ENCODE data around the gene HECA. TPM values are rescaled to one million over a fixed set of nuclear protein-coding genes. Genes with fewer than 3 reads are reported as not detected.
"Not testable (repeated sequence)": the region's sequence is repeated elsewhere in the genome, so short reads cannot be mapped to it uniquely, and the experiment has no call there.

The HECA gene
- total RNA-seq, 3 donors from 2014 or later (not counting 1 experiment from before 2014, with no cell fraction given), result 76.5 to 80.5 (median 77.6) TPM

- Histone ChIP-seq H3K9me3 (ENCODE audit: control insufficient read depth, insufficient read depth, low read length) (peaks cover 4% of the 10 kb centered on the region), H3K4me3 (ENCODE audit: low read length) (no peak overlapping the region), H3K36me3 (ENCODE audit: control insufficient read depth, insufficient read depth, low read length) (no peaks in the 10 kb centered on the region), H3K4me1 (ENCODE audit: control insufficient read depth, insufficient read depth, low read length) (no peaks in the 10 kb centered on the region), H3K27ac (ENCODE audit: low read length) (no peak overlapping the region), H3K27me3 (ENCODE audit: control insufficient read depth, insufficient read depth, low read length) (no peaks in the 10 kb centered on the region)
- DNase-seq (no peak), ATAC-seq (no peak)
- Mint-ChIP-seq H3K4me1 (no peaks in the 10 kb centered on the region), H3K27ac (no peak overlapping the region), H3K27me3 (ENCODE audit: low read depth in 2 of 2) (peaks cover 0 to 10% of the 10 kb centered on the region in 2 donors), H3K36me3 (peaks cover 9% of the 10 kb centered on the region), H3K4me3 (no peak overlapping the region), H3K9me3 (peaks cover 0 to 6% of the 10 kb centered on the region in 2 donors)
- intact Hi-C loops (cut with micrococcal nuclease), result no loop called here
- 95% methylated on average over 3 of the region's 4 CpGs for WGBS (ENCODE audit: insufficient coverage)
- no peak for TF ChIP-seq CTCF (IDR thresholded peaks at IDR 0.05)
These were observed 66.5 kb downstream of the HECA start for GRCh38 chr6:139201378-139201777.

GRCh38 chr6:139204978-139205377, 70.1 kb downstream of the HECA start:
- Mint-ChIP-seq H3K9me3 (peaks cover 2 to 19% of the 10 kb centered on the region in 2 donors), H3K4me3 (no peak overlapping the region), H3K4me1 (no peaks in the 10 kb centered on the region), H3K36me3 (peaks cover 32% of the 10 kb centered on the region), H3K27me3 (ENCODE audit: low read depth in 2 of 2) (peaks cover 0 to 14% of the 10 kb centered on the region in 2 donors), H3K27ac (no peak overlapping the region)
- WGBS (ENCODE audit: insufficient coverage), result 100% methylated on average over 1 of the region's 2 CpGs
- intact Hi-C loops (cut with micrococcal nuclease), result no loop called here
- no peak for TF ChIP-seq CTCF (IDR thresholded peaks at IDR 0.05)
- Histone ChIP-seq H3K9me3 (ENCODE audit: control insufficient read depth, insufficient read depth, low read length) (peaks cover 4% of the 10 kb centered on the region), H3K4me1 (ENCODE audit: control insufficient read depth, insufficient read depth, low read length) (no peaks in the 10 kb centered on the region), H3K27ac (ENCODE audit: low read length) (no peak overlapping the region), H3K4me3 (ENCODE audit: low read length) (no peak overlapping the region), H3K27me3 (ENCODE audit: control insufficient read depth, insufficient read depth, low read length) (no peaks in the 10 kb centered on the region), H3K36me3 (ENCODE audit: control insufficient read depth, insufficient read depth, low read length) (no peaks in the 10 kb centered on the region)
- ATAC-seq (no peak), DNase-seq (no peak)

- no peaks in the 10 kb centered on the region for H3K4me1 Mint-ChIP-seq
- 97% methylated on average over 3 of the region's 3 CpGs for WGBS (ENCODE audit: insufficient coverage)
- Histone ChIP-seq H3K27me3 (ENCODE audit: control insufficient read depth, insufficient read depth, low read length) (no peaks in the 10 kb centered on the region), H3K4me1 (ENCODE audit: control insufficient read depth, insufficient read depth, low read length) (peaks cover 3% of the 10 kb centered on the region), H3K9me3 (ENCODE audit: control insufficient read depth, insufficient read depth, low read length) (peaks cover 10% of the 10 kb centered on the region), H3K36me3 (ENCODE audit: control insufficient read depth, insufficient read depth, low read length) (no peaks in the 10 kb centered on the region), H3K4me3 (ENCODE audit: low read length) (no peak overlapping the region), H3K27ac (ENCODE audit: low read length) (no peak overlapping the region)
- H3K27ac Mint-ChIP-seq, result no peak overlapping the region
- peaks cover 36% of the 10 kb centered on the region for H3K36me3 Mint-ChIP-seq
- H3K4me3 Mint-ChIP-seq, result no peak overlapping the region
- ATAC-seq (no peak), DNase-seq (no peak)
- no peak for TF ChIP-seq CTCF (IDR thresholded peaks at IDR 0.05)
- intact Hi-C loops (cut with micrococcal nuclease), result no loop called here
- H3K9me3 Mint-ChIP-seq, result peaks cover 2 to 19% of the 10 kb centered on the region in 2 donors
- peaks cover 0 to 10% of the 10 kb centered on the region in 2 donors for H3K27me3 Mint-ChIP-seq (ENCODE audit: low read depth in 2 of 2)
These were observed 71.0 kb downstream of the HECA start for GRCh38 chr6:139205843-139206242.

- H3K27me3 Mint-ChIP-seq (ENCODE audit: low read depth in 2 of 2); H3K27ac ChIP-seq (ENCODE audit: low read length); H3K27me3 ChIP-seq (ENCODE audit: control insufficient read depth, insufficient read depth, low read length); H3K4me3 Mint-ChIP-seq; H3K4me1 Mint-ChIP-seq; ATAC-seq; H3K9me3 ChIP-seq (ENCODE audit: control insufficient read depth, insufficient read depth, low read length); H3K4me3 ChIP-seq (ENCODE audit: low read length); H3K4me1 ChIP-seq (ENCODE audit: control insufficient read depth, insufficient read depth, low read length); H3K36me3 ChIP-seq (ENCODE audit: control insufficient read depth, insufficient read depth, low read length); DNase-seq; intact Hi-C loops (cut with micrococcal nuclease); H3K27ac Mint-ChIP-seq: not testable (repeated sequence)
- peaks cover 29% of the 10 kb centered on the region for H3K36me3 Mint-ChIP-seq
- H3K9me3 Mint-ChIP-seq, result peaks cover 2 to 14% of the 10 kb centered on the region in 2 donors
- WGBS (ENCODE audit: insufficient coverage), result 94% methylated on average over 9 of the region's 10 CpGs
These were observed 75.9 kb downstream of the HECA start for GRCh38 chr6:139210766-139211165.

DNA sequence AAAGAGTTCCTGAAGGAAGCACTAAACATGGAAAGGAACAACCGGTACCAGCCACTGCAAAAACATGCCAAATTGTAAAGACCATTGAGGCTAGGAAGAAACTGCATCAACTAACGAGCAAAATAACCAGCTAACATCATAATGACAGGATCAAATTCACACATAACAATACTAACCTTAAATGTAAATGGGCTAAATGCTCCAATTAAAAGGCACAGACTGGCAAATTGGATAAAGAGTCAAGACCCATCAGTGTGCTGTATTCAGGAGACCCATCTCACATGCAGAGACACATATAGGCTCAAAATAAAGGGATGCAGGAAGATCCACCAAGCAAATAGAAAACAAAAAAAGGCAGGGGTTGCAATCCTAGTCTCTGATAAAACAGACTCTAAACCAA, 77.6 kb downstream of the HECA start:
- H3K9me3 ChIP-seq (ENCODE audit: control insufficient read depth, insufficient read depth, low read length); H3K4me3 ChIP-seq (ENCODE audit: low read length); H3K27ac Mint-ChIP-seq; DNase-seq; H3K27ac ChIP-seq (ENCODE audit: low read length); H3K4me1 ChIP-seq (ENCODE audit: control insufficient read depth, insufficient read depth, low read length); H3K9me3 Mint-ChIP-seq; H3K27me3 Mint-ChIP-seq (ENCODE audit: low read depth in 2 of 2); intact Hi-C loops (cut with micrococcal nuclease); H3K4me3 Mint-ChIP-seq; ATAC-seq; H3K36me3 ChIP-seq (ENCODE audit: control insufficient read depth, insufficient read depth, low read length); H3K27me3 ChIP-seq (ENCODE audit: control insufficient read depth, insufficient read depth, low read length); H3K4me1 Mint-ChIP-seq: not testable (repeated sequence)
- no CpG with 5 or more reads among the region's 2 CpGs for WGBS (ENCODE audit: insufficient coverage)
- peaks cover 17% of the 10 kb centered on the region for H3K36me3 Mint-ChIP-seq
